EL (cell line): ENCODE data around the gene GUCY2C.
A peak's percentile ranks its signal among the peaks of the same experiment; 100 is the strongest.

Experiments
- DNase-seq: peaks from one replicate; pipeline ENCODE4 v3.0.0-alpha.2; 2016

Gene GUCY2C

GRCh38 chr12:14618983-14619382, 77.4 kb downstream of the GUCY2C start:
- DNase-seq, result peak; percentile 19

- no peak for DNase-seq
Observed at GRCh38 chr12:14614704-14615121, 81.7 kb downstream of the GUCY2C start.

- no peak for DNase-seq
Observed at GRCh38 chr12:14613718-14614117, 82.7 kb downstream of the GUCY2C start.

DNA sequence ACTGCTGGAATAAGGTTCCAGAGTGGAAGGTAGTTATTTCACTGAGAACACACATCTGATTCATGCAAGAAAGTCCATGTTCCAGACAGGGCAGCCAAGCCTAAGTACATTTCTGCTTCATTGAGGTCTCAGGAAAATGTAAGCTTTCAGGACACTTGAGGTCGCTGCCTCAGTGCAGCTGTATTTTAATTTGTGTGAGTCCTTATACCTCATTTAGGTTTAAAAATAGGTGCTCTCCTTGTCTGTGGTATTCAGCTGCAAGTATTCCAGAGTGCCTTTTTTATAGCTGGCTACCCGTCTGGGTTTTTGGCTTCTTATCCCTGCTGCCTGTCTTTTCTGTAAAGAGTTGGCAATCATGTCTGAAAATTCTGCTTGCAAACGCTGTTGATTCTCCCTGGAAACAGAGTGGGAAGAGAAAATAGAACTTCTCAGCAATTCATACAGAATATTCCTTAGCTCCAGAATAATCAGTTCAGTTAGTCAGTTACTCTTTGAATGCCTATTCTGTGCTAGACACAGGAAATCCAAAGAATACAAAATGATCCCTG, 83.4 kb downstream of the GUCY2C start:
- DNase-seq, result no peak

GRCh38 chr12:14612250-14612649, 84.1 kb downstream of the GUCY2C start:
- no peak for DNase-seq

DNA sequence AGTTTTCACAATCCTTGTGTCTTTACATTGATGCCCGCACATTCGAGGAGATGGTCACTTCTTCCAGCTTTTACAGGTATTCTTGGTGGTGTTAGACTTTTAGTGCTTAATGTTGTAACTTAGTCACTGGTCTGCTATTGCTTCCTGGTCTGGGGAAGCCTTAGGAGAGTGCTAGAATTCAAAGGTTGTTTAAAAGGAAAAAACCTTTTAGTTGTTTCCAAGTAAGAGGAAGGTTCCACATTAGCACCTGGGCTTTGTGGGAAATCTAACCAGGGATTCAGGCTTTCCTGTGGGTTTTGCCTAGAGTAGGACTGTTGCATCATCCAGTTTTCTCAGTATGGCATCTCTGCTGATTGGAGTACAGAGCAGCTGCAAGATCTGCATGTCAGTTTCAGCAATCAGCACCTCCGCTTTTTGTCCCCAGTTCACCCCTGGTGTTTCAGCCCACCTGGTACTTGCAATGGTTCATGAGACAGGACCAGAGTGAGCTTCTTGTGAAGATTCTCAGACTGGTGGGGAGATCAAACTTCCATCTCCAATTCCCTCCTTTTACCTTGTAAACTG, 84.7 kb downstream of the GUCY2C start:
- DNase-seq, result no peak

DNA sequence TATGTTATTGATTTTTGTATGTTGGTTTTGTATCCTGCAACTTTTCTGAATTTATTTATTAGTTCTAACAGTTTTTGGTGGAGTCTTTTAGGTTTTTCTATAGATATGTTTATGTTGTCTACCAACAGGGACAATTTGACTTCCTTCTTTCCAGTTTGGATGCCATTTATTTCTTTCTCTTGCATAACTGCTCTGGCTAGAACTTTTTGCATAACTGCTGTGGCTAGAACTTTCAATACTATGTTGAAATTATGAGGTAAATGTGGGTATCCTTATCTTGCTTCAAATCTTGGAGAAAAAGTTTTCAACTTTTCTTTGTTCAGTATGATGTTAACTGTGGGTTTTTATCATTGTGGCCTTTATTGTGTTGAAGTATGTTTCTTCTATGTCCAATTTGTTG, 88.8 kb downstream of the GUCY2C start:
- DNase-seq, result no peak

GRCh38 chr12:14605401-14605989, 90.9 kb downstream of the GUCY2C start:
- no peak for DNase-seq

- no peak for DNase-seq
Observed at GRCh38 chr12:14601692-14602478, 94.5 kb downstream of the GUCY2C start.

- no peak for DNase-seq
Observed at GRCh38 chr12:14597480-14597879, 98.9 kb downstream of the GUCY2C start.

DNA sequence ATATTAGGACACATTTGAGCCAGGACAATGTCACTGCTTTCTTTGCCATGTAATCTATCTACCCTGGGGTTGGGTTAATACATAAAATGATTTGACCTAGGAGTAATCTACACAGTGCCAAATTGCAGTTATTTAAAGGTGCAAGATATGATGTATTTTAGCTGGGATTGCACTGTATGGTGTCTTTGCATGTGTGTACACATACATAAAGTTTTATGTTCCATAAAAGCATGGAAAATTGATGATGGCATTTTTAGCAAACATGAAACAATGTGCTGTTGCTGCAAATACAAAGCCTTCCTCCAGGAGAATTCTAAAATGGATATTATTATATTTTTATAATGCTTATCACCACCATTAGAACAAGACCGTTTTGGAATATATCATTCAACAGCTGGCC, 104.7 kb downstream of the GUCY2C start:
- DNase-seq, result no peak

DNA sequence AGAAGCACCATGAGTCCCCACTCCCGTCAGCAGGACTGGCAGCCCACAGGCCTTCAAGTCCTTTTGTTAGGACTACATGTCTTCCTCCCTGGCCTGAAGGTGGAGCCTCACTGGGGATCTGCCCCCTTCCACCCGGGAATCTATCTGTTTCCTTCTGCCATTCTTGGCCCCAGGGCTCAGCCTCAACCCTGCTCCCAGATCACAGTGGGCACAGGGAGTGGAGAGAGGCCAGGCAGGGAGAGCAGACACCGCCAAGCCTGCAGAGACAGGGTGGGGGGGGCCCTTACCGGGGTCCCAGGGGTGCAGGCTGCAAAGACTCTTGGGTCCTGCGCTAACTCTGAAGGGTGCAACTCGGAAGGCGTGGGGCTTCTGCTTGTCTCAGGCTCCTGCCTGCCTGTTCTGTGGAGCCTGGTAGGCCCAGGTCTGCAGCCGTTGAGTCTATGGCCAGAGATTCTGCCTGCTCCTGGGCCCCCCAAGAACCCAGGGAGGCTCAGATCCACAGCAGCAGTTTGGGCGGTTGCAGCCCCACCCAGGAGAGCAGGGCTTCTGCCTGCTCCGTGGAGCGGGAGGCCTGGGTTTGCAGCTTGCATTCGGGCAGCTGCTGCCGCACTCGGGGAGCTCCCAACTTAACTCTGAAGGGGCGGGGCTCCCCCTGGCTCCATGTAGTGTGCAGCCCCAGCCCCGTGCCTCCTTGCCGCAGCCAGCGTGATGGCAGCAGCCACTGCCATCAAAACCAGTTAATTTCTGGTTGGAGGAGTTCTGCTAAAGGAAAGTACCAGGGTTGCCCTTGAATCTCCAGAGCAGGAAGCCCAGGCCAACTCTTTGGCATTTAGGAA, 107.0 kb downstream of the GUCY2C start:
- DNase-seq, result no peak

DNA sequence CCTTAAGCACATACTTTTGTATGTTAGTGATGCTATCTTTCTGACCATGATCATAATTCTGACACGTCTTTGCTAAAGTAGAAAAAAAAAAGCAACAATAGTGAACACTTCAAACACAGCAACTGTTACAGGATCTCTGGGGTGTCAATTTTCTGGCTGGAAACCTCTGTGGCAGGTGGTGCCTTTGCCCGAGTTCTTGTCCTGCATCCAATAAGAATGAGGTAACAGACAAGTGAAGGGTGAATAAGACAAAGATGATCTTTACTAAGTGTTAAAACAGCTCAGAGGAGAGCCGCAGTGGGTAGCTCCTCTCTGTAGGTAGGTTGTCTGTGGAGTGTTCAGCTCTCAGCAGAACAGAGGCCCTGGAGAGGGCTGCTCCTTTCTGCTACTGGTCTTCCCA, 107.8 kb downstream of the GUCY2C start:
- no peak for DNase-seq

DNA sequence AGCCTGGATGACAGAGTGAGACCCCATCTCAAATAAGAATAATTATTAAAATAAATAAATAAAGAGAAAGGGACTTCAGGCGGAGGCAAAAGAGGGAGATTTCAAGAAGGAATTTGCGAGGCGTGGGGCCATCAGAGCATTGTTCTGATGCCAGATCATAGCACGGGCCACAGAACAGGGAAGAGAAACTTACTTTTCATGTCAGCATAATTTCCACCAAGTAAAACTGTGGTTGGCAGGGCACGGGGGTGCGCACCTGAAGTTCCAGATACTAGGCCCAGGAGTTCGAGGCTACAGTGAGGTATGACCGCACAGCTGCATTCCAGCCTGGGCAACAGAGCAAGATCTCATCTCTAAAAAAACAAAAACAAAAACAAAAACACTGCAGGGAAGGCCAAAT, 117.8 kb downstream of the GUCY2C start:
- DNase-seq, result no peak

- no peak for DNase-seq
Observed at GRCh38 chr12:14577344-14577743, 119.1 kb downstream of the GUCY2C start.

DNA sequence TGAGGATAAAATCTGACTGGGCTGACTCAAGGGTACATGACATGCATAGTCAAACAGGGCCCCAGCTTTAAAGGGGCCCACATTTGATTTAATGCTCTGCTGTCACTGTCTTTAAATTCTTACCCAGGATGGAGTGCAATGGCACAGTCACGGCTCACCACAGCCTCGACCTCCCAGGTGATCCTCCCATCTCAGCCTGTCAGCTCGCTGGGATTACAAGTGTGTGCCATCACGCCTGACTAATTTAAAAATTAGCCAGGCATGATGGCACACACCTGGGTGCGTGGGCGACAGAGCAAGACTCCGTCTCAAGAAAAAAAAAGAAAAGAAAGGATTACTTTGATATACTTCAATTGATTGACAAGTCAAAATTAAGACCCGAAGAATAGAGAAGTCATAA, 119.5 kb downstream of the GUCY2C start:
- no peak for DNase-seq

DNA sequence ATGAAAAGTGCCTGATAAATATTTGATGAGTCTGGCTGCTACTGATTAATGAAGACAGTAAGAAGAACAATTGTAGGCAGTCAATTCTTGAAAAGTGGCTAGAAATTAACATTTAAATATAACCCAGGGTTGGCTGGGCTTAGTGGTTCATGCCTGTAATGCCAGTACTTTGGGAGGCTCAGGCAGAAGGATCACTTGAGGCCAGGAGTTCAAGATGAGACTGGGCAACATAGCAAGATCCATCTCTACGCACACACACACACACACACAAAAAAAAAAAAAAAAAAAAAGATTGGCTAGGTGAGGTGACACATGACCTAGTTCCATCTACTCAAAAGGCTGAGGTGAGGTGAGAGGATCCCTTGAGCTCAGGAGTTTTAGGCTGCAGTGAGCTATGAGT, 120.8 kb downstream of the GUCY2C start:
- DNase-seq, result no peak

- DNase-seq, result no peak
Observed at GRCh38 chr12:14573118-14573517, 123.3 kb downstream of the GUCY2C start.

GRCh38 chr12:14572401-14572800, 124.0 kb downstream of the GUCY2C start:
- DNase-seq, result no peak

DNA sequence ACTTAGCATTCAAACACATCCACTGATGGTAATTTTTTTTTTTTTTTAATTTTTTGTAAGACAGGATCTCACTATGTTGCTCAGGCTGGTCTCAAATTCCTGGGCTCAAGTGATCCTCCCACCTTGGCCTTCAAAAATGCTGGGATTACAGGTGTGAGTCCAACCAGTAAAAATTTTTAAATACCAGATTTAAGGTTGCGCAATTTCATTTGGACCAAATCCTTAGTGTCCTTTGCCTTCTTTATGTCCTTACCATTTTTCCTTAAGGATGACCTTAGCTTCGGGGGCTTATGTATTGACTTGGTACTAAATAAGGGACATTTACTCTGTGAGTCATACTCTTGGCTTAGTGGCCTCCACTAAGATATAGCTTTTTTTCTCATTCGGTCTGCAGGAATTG, 124.6 kb downstream of the GUCY2C start:
- no peak for DNase-seq

GRCh38 chr12:14570231-14570630, 126.2 kb downstream of the GUCY2C start:
- no peak for DNase-seq

DNA sequence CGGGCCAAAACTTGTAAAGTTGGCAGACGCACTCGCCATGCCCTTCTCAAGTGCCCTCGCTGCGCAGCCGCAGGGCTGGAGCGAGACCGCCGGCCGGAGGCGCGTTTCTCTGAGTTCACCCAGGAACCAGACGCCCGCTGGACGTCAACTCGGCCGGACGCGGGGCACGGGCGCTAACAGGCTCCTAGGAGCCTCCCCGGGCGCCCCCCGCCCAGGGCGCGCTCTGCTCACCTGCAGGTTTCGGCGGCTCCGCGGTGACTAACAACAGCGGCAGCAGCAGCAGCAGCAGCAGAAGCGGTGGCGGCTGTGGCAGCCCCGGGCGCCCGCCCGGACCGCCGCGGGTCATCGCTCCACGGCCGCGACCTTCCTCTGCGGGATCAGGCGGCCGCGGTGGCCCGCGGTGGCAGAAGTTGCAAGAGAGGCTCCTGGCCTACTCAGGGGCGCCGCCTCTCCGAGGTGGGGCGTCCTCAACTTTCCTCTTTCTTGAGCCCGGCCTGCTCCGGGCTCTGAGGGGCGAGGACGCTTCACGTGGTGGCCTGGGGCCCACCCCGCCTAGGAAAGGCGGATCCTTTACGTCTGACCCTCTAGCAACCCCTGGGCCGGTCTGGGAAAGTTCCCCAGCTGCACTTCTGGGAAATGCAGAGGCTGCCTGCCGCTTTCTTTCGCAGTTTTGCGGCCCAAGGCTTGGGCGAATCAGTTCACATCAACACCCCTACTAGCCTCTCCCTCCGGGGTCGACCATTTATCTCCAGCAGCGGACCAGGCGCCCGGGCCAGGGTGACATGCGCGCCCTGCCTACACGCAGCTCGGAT, 128.8 kb downstream of the GUCY2C start, which contains the start of gene PLBD1:
TSS of gene PLBD1 (minus strand) at position 533 of the 812 bp plus-strand sequence. CDS start at position 346, 187 bp downstream.
- DNase-seq, result peak; percentile 28
